K562 (cell line): ENCODE data around the gene IL1RL1. TPM values are rescaled to one million over a fixed set of nuclear protein-coding genes. Genes with fewer than 3 reads are reported as not detected.

ENCODE experiments used
- ARID1B ChIP-seq: fragments of 450-650 bp; IDR thresholded peaks from 2 replicates; pipeline ENCODE4 v1.6.1; 2016; ENCODE audit warnings: antibody characterized with exemption, mild to moderate bottlenecking, inconsistent platforms
- ATF7 ChIP-seq: fragments of 450-650 bp; IDR thresholded peaks from 2 replicates; pipeline ENCODE4 v1.7.1; 2014; ENCODE audit warnings: mild to moderate bottlenecking, moderate library complexity
- CBX8 ChIP-seq: fragments of 200-600 bp; sonication (generic); IDR thresholded peaks from 2 replicates; pipeline ENCODE4 v1.6.1; 2012; ENCODE audit warnings: borderline replicate concordance, mixed run types, low read depth, mild to moderate bottlenecking, moderate library complexity, mixed read lengths, low read length, control low read depth, inconsistent platforms; ENCODE audit not compliant: poor library complexity, severe bottlenecking; ENCODE audit errors: extremely low read depth
- EP300 ChIP-seq: IDR thresholded peaks from 2 replicates; pipeline ENCODE4 v1.6.1; 2012; ENCODE audit warnings: low read length, improper control_type of control experiment
- MEIS2 ChIP-seq: fragments of 450-650 bp; IDR thresholded peaks from 2 replicates; pipeline ENCODE4 v1.6.1; 2014; ENCODE audit warnings: mild to moderate bottlenecking; ENCODE audit not compliant: partially characterized antibody
- NONO ChIP-seq, 2 experiments: fragments of 200-400 bp in 1 of 2; fragments of 450-650 bp in 1 of 2; formaldehyde crosslinking in 1 of 2; IDR thresholded peaks; 2 replicates each; pipeline ENCODE4 v1.6.1; 2017; ENCODE audit warnings: low read depth in 2 of 2, mild to moderate bottlenecking in 2 of 2, moderate library complexity in 2 of 2, low read length in 1 of 2
- PPARD ChIP-seq: fragments of 250-450 bp; sonication (Bioruptor Pico); IDR thresholded peaks from 2 replicates; pipeline ENCODE4 v1.8.0; 2022; ENCODE audit warnings: inconsistent platforms, mild to moderate bottlenecking, moderate library complexity
- VEZF1 ChIP-seq: fragments of 200-800 bp; sonication (Bioruptor generic); IDR thresholded peaks from 2 replicates; pipeline ENCODE4 v1.6.1; 2017; ENCODE audit warnings: missing genetic modification characterization, missing compliant biosample characterization
- ZNF766 ChIP-seq: fragments of 200-800 bp; sonication (Bioruptor generic); conservative IDR thresholded peaks from 2 replicates; pipeline ENCODE4 v1.6.1; 2016; ENCODE audit warnings: missing genetic modification characterization, missing compliant biosample characterization
- polyA plus RNA-seq, 8 experiments: library from polyadenylated mRNA; depleted of rRNA in 4 of 8; stranded (reverse) in 5 of 8; unstranded in 3 of 8; fragments of >200 nt; fragmentation: Nextera tagmentation in 2 of 8; fragmentation: Illumina TruSeq in 1 of 8; extraction: Ambion mirVana in 2 of 8; extraction: Trizol in 1 of 8; gene quantifications; 2 replicates each; pipeline versions ENCODE4 v1.2.1 to v1.2.3, GENCODE V29; 2011 to 2014; ENCODE audit warnings: inconsistent platforms in 1 of 8, missing spikeins in 1 of 8
- total RNA-seq, 7 experiments: library from RNA; depleted of rRNA in 6 of 7; stranded (reverse); fragments of >200 nt in 6 of 7; fragmentation: Illumina TruSeq in 2 of 7; extraction: Trizol in 2 of 7; gene quantifications; 2 replicates each; pipeline versions ENCODE4 v1.2.1 to v1.2.3, GENCODE V29; 2011 to 2021; ENCODE audit warnings: low replicate concordance in 1 of 7
- TF ChIP-seq, protein P1 (sequence below), 2 experiments: fragments of 450-650 bp; IDR thresholded peaks; 2 replicates each; pipeline ENCODE4 v1.6.1; 2016

The IL1RL1 gene
- total and polyA plus RNA-seq, 9 of the 15 experiments (the other 6 are each of a cell fraction or from before 2014, with no cell fraction given): 0.06 to 3.3 (median 0.59) TPM

GRCh38 chr2:102340778-102341177 lies 29.4 kb downstream of the IL1RL1 start (continued):
- no peak for TF ChIP-seq NONO (IDR thresholded peaks at IDR 0.05; ENCODE audit: low read depth in 2 of 2, low read length in 1 of 2)
- TF ChIP-seq ZNF766 (CRISPR knock-in tag): peak; percentile 90
- TF ChIP-seq, protein P1, sequence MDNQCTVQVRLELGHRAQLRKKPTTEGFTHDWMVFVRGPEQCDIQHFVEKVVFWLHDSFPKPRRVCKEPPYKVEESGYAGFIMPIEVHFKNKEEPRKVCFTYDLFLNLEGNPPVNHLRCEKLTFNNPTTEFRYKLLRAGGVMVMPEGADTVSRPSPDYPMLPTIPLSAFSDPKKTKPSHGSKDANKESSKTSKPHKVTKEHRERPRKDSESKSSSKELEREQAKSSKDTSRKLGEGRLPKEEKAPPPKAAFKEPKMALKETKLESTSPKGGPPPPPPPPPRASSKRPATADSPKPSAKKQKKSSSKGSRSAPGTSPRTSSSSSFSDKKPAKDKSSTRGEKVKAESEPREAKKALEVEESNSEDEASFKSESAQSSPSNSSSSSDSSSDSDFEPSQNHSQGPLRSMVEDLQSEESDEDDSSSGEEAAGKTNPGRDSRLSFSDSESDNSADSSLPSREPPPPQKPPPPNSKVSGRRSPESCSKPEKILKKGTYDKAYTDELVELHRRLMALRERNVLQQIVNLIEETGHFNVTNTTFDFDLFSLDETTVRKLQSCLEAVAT (IDR thresholded peaks at IDR 0.05): no peak
- TF ChIP-seq CBX8: no peak
- TF ChIP-seq ARID1B: peak; percentile 20; the same call in 1 of the 2 replicates
- TF ChIP-seq ATF7: 0 out of 2 replicates have a peak, but pooled peaks have one; percentile 16
- TF ChIP-seq PPARD (CRISPR knock-in tag): no peak
- TF ChIP-seq VEZF1 (CRISPR knock-in tag): peak; percentile 55; the same call in 1 of the 2 replicates
- 0 out of 2 replicates have a peak, but pooled peaks have one; percentile 19 for TF ChIP-seq EP300
- TF ChIP-seq MEIS2: no peak
- TF ChIP-seq, all 486 proteins: peak for 12
